Hepatocyte (in vitro differentiated cells): ENCODE results near the gene NCOA7.

Source experiments
- CTCF ChIP-seq: fragments of 200-600 bp; sonication (generic); IDR thresholded peaks from 2 replicates; pipeline ENCODE4 v1.5.1; 2016; ENCODE audit warnings: antibody characterized with exemption, mild to moderate bottlenecking; ENCODE audit not compliant: poor library complexity
- EZH2phosphoT487 ChIP-seq: fragments of 200-600 bp; sonication (generic); IDR thresholded peaks from one replicate; pipeline ENCODE4 v1.6.1; 2018; ENCODE audit warnings: antibody characterized with exemption, mild to moderate bottlenecking, low read depth, moderate library complexity; ENCODE audit not compliant: unreplicated experiment, severe bottlenecking

DNA sequence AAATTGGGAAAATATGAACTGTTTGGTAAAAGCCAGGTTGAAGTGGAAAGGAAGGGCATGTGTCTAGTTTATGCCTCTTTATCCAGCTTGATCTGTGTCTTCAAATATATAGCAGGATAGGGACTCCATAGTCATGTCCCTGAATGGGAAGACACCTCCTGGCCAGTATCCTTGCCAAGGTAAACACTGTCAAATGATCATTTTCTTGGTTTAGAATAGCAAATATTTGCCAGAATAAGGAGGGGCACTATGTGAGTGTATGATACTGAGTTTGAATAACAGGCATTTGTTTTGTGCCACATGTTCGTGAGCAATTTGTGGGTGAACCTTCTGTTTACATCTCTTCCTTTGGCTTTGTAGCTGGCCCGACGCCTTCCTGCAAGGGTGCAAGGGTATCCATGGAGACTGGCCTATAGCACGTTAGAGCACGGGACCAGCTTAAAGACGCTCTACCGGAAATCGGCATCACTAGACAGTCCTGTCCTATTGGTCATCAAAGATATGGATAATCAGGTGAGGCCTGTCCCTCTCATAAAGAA is 131.6 kb downstream of the NCOA7 start:
- TF ChIP-seq EZH2phosphoT487 (no peak), CTCF (no peak)
